ENCODE results near the gene UCK1.

The UCK1 gene

DNA sequence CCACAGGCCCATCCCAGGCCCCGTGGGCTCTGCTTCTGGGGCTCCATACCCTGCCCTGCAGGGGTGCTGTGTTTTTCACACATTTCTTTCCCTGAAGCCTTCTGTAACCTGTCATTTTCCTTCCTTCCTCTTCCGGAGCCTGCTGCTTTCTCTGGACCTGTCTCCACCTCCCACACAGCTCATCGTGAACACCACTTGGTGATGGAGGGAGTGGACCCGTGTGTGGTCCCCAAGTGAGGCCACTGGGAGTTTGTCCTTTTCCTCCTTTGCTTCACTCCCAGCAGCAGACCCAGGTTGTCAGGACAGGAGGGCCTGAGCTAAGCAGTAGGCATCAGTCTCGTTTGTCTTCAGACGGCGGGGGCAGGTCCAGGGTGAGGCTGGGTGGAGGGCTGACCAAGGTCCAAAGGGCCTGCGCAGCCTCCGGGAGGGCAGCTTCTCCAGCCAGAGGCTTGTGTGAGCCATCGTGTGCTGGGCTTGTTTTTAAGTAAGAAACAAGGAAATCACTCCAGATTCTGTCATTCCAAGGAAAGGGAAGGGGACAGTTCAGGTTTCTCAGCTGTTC lies 34.1 kb downstream of the UCK1 start:
- no peak for DNase-seq (ENCODE audit: low read depth)

- no peak for DNase-seq (ENCODE audit: low read depth)
Measured at GRCh38 chr9:131495785-131496184, 35.3 kb downstream of the UCK1 start.

DNA sequence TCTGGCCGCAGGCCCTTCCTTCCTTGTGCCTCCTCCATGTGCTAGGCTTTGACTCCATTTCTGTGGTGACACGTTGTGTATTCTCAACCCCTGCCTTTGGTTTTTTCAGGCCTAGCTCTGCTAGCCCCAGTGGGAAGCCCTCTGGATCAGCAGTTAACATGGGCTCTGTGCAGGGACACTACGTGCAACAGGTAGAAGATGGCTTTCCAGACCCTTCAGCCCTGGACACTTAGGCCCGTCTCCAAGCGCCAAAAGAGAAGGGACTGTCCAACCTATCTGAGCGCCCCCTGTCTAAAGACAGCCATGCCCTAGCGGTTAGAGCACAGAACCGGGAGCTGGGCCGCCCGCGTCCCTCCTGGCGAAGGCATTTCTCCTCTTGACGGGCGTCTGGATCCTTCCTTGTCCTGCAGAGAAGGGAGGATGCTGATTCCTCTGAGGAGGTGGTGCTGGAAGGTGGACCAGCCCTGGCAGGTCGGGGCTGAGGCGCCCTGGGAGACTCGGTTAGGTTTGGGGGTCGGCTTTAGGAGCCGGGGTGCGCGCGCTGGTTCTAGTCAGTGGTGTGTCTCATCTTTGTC lies 36.7 kb downstream of the UCK1 start:
- DNase-seq (ENCODE audit: low read depth) = no peak

DNA sequence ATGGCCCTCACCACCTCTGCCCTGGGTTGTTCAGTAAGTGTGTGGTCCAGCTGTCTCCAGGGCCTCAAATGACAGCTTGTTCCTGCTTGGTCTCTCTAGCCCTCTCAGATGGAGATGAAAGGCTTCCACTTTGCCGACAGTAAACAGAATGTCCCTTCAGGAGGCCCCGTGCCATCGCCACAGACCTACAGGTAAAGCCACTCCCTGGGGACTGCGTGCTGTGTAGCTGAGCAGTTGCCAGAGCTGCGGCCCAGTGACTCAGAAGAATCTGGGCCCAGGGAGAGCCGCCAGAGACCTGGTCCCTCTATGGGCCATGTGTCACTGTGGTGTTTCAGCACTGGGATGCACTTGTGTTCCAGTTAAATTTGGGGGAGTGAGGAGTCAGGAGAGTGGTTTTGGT lies 39.0 kb downstream of the UCK1 start:
- no peak for DNase-seq (ENCODE audit: low read depth)

GRCh38 chr9:131491001-131491710 lies 39.9 kb downstream of the UCK1 start:
- no peak for DNase-seq (ENCODE audit: low read depth)

GRCh38 chr9:131490514-131490913 lies 40.5 kb downstream of the UCK1 start:
- DNase-seq (ENCODE audit: low read depth) = no peak

DNA sequence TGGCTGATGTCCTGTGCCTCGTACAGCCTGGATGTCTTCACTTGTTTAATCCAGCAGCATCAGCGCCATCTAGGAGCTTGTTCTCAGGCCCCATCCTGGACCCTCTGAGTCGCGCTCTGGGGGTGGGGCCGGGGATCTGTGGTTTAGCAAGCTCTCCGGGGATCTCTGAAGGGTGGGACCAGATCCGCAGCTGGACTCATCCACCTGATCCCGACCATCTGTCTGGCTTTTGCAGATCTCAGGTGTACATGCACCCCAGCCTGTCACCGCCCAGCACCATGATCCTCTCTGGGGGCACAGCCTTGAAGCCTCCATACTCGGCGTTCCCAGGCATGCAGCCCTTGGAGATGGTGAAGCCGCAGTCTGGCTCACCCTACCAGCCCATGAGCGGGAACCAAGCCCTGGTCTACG lies 43.4 kb downstream of the UCK1 start:
- no peak for DNase-seq (ENCODE audit: low read depth)

DNA sequence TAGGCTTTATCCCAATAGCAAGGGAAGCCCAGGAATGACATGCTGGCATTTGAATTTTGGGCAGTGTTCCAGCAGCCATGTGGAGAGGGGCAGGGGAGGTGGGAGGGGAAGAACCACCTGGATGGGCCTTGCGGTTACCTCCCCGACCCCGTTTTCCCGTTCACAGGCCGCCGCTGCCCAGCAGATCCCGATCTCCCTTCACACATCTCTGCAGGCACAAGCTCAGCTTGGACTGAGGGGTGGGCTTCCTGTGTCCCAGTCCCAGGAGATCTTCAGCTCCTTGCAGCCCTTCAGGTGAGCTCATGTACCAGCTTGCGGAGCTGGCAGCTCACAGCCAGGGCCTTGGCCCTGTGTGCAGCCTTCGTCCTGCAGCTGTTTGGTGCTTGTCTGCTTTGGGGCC lies 44.1 kb downstream of the UCK1 start:
- no peak for DNase-seq (ENCODE audit: low read depth)

GRCh38 chr9:131485728-131486422 lies 45.2 kb downstream of the UCK1 start:
- DNase-seq (ENCODE audit: low read depth) = no peak

- no peak for DNase-seq (ENCODE audit: low read depth)
Measured at GRCh38 chr9:131485206-131485605, 45.9 kb downstream of the UCK1 start.

GRCh38 chr9:131484560-131485185 lies 46.4 kb downstream of the UCK1 start:
- DNase-seq (ENCODE audit: low read depth) = no peak

- no peak for DNase-seq (ENCODE audit: low read depth)
Measured at GRCh38 chr9:131484051-131484445, 47.0 kb downstream of the UCK1 start.

DNA sequence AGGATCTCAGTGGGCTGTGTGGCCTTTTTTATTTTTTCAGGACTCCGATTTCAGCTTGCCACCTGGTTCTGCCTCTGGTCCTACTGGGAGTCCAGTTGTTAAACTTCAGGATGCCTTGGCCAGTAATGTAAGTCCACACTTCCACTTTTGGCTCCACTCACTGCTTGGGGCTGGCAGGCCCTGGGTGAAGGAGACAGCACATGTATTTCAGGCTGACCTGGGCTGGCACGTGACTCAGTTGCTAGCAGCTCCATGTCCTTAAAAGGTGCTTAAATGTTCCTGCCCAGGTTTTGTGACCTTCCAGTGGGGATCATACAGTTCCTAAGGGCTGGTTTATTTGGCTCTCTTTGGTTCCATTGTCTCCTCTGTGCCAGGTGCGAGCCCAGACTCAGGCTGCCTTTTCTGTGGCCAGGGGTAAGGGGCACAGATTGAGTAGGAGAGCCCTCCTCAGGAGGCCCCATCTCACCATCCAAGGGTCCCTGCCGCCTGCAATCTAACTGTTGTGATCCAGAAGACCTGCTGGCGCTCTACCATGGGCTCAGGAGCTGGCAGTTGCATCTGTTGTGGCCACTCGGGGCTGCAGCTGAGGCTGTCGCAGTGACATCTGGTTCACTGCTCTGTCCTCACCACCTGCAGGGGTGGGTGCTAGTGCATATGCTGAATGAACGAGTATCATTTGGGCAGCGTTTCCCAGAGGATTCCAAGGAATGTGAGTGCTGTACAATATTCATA lies 47.6 kb downstream of the UCK1 start:
- DNase-seq (ENCODE audit: low read depth) = no peak

DNA sequence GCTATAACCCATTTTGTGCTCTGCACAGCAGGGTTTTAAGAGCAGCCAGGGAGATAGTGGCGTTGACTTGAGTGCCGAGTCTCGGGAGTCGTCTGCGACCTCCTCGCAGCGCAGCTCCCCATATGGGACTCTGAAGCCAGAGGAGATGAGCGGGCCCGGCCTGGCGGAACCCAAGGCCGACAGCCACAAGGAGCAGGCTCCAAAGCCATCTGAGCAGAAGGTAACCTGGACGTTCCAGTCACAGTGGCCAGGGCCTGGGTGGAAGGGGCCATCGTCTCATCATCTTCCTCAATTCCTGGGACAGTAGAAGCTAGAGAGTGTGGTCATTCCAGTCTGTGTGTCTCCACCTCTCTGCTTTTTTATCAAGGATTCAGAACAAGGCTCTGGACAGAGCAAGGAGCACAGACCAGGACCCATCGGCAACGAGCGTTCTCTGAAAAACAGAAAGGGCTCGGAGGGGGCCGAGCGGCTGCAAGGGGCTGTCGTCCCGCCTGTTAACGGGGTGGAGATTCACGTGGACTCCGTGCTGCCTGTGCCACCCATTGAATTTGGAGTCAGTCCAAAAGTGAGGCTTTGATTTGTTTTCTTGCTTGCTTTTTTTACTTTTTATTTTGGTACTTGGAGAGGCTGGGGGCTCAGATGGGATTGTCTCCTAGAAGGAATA lies 48.6 kb downstream of the UCK1 start:
- no peak for DNase-seq (ENCODE audit: low read depth)

DNA sequence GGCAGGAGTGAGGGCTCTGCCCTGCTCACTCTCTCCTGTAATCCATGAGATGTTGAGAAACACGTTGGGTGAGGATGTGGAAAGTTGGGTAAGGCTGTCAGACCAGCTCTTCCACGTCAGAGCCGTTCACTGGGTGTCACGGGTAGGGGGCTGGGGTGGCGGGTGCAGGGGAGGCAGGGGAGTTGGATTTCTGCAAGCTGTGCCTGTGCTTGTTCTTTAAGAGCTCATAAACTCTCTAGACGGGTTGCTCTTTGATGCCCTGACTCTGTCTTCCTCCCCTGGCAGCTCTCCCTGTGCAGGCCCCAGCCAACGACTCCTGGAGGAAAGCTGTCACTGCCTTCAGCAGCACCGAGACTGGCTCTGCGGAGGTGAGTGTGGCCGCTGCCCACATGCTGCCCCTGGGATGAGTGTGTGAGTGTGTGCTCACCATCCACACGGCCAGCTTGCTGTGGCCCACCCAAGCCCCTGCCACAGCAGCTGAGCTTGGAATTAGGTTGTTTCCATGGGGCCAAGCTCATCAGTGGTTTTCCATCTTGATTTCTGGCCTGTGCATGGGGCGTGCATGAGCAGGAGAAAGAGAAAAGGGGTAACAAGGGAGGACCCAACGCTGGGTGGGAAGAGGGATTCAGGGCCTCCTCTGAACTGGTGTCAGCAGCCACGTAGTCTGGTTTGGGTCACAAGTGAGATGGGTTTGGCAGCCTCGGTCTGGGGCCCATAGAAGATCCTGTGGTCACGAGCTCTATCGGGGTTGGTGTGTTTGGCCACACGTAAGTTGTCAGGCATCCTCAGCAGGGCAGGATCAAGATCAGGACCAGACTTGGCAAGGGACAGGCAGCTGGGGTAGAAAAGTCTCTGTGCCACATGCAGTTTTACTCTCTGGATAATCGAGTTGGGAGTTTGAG lies 49.4 kb downstream of the UCK1 start:
- DNase-seq (ENCODE audit: low read depth) = no peak

GRCh38 chr9:131480258-131480657 lies 50.8 kb downstream of the UCK1 start:
- DNase-seq (ENCODE audit: low read depth) = no peak

GRCh38 chr9:131478911-131479310 lies 52.2 kb downstream of the UCK1 start:
- no peak for DNase-seq (ENCODE audit: low read depth)

DNA sequence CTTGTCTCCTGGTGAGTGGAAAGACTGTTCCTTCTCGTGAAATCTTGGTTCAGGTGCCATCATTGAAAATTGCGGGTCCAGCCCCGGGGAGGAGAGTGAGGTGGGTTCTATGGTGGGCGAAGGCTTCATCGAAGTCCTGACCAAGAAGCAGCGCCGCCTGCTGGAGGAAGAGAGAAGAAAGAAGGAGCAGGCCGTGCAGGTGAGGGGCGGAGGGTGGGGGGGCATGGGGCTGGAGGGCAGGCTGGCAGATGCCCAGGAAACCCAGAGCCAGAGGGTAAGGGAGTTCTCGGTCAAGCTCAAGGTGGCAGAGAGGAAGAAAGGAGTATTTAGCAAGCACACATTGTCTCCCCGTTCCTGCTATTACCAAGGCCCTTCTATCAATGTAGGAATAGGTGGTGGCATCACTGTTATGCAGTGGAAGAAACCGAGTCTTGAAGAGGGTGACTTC lies 52.6 kb downstream of the UCK1 start:
- peak; percentile 43 for DNase-seq (ENCODE audit: low read depth)

GRCh38 chr9:131477816-131478419 lies 53.1 kb downstream of the UCK1 start:
- no peak for DNase-seq (ENCODE audit: low read depth)

- no peak for DNase-seq (ENCODE audit: low read depth)
Measured at GRCh38 chr9:131477367-131477766, 53.7 kb downstream of the UCK1 start.
